ENCODE measurements around the gene C10orf67.

The C10orf67 gene

GRCh38 chr10:23171232-23171876 lies 173.2 kb downstream of the C10orf67 start:
- no peak for DNase-seq (ENCODE audit: low read depth)

- no peak for DNase-seq (ENCODE audit: low read depth)
Measured at GRCh38 chr10:23158370-23158769, 186.2 kb downstream of the C10orf67 start.

GRCh38 chr10:23157691-23158369 lies 186.8 kb downstream of the C10orf67 start:
- DNase-seq (ENCODE audit: low read depth) = no peak

GRCh38 chr10:23157239-23157681 lies 187.3 kb downstream of the C10orf67 start:
- no peak for DNase-seq (ENCODE audit: low read depth)

GRCh38 chr10:23156447-23157150 lies 188.0 kb downstream of the C10orf67 start:
- DNase-seq (ENCODE audit: low read depth) = no peak

- DNase-seq (ENCODE audit: low read depth) = no peak
Measured at GRCh38 chr10:23155169-23155568, 189.4 kb downstream of the C10orf67 start.

Data from stimulated activated CD4-positive, alpha-beta T cell treated with anti-CD3 and anti-CD28 coated beads, Interleukin-2, amount 100 ng/mL, for 4 hours (primary cell).